Endothelial cell of umbilical vein (primary cell): Measurements from ENCODE around the gene VPREB3. TPM values are rescaled to one million over a fixed set of nuclear protein-coding genes. Genes with fewer than 3 reads are reported as not detected.

Source experiments
- BruUV-seq: library from RNA; stranded (reverse); fragments of 400-500 nt; replicated peaks from 2 replicates; lab custom pipeline; 2021; lab: Mats Ljungman, UMichigan
- CTCF ChIA-PET: fragments of 300-600, 350-600 bp; sonication (Branson Sonifier 250); formaldehyde crosslinking; loops from one replicate; lab custom pipeline; 2021; ENCODE audit warnings: antibody characterized with exemption, inconsistent platforms; lab: Charles Lee
- POLR2A ChIA-PET: fragments of 300-600, 350-600 bp; sonication (Branson Sonifier 250); formaldehyde crosslinking; loops from one replicate; lab custom pipeline; 2021; ENCODE audit warnings: antibody characterized with exemption, inconsistent platforms; lab: Charles Lee
- DNase-seq: peaks from one replicate; pipeline ENCODE4 v3.0.0-alpha.2; 2011; ENCODE audit warnings: low read depth, low spot score
- FAIRE-seq: peaks from 2 replicates; lab custom pipeline; 2011; peaks lifted over from hg19 to GRCh38; lab: Jason Lieb, UNC
- H2AFZ ChIP-seq: 2 replicates; pipeline ENCODE4 v1.6.0; 2012; ENCODE audit warnings: low read depth, low read length, control low read depth, inconsistent platforms
- H3K27ac ChIP-seq: 2 replicates; pipeline ENCODE4 v1.5.1; 2011; ENCODE audit warnings: low read depth, mild to moderate bottlenecking, control low read depth, low read length, moderate library complexity; ENCODE audit not compliant: insufficient read depth
- H3K27me3 ChIP-seq, 2 experiments: 2 replicates each; pipeline versions ENCODE4 v1.6.0 to v1.6.1; 2011; ENCODE audit warnings: low read length in 2 of 2, mixed read lengths in 1 of 2; ENCODE audit not compliant: control insufficient read depth in 2 of 2, insufficient read depth in 2 of 2
- H3K36me3 ChIP-seq, 2 experiments: 2 replicates in 1 of 2; 3 replicates in 1 of 2; pipeline ENCODE4 v1.5.1; 2011; ENCODE audit warnings: low read length in 2 of 2, mild to moderate bottlenecking in 1 of 2, moderate library complexity in 1 of 2; ENCODE audit not compliant: control insufficient read depth in 2 of 2, insufficient read depth in 2 of 2; ENCODE audit errors: extremely low read depth in 1 of 2
- H3K4me1 ChIP-seq: 3 replicates; pipeline ENCODE4 v1.5.1; 2011; ENCODE audit warnings: mild to moderate bottlenecking, low read length; ENCODE audit not compliant: control insufficient read depth, insufficient read depth; ENCODE audit errors: extremely low read depth
- H3K4me2 ChIP-seq: 2 replicates; pipeline ENCODE4 v1.6.1; 2011; ENCODE audit warnings: low read length, control low read depth, mixed read lengths; ENCODE audit not compliant: insufficient read depth
- H3K4me3 ChIP-seq, 3 experiments: fragments of 200-600 bp in 1 of 3; sonication (generic), shearing (Covaris generic) in 1 of 3; replicated peaks in 1 of 3; 2 replicates each; pipeline ENCODE4 v1.5.1; 2011 to 2016; ENCODE audit warnings: control low read depth in 3 of 3, low read length in 3 of 3, mild to moderate bottlenecking in 2 of 3, inconsistent platforms in 1 of 3, low read depth in 1 of 3, moderate library complexity in 1 of 3; ENCODE audit not compliant: insufficient read depth in 1 of 3
- H3K79me2 ChIP-seq: 2 replicates; pipeline ENCODE4 v1.6.0; 2012; ENCODE audit warnings: low read length, inconsistent platforms; ENCODE audit not compliant: control insufficient read depth, insufficient read depth
- H3K9ac ChIP-seq: replicated peaks from 2 replicates; pipeline ENCODE3; 2011; ENCODE audit warnings: low read length, control low read depth; ENCODE audit not compliant: insufficient read depth; ENCODE audit errors: extremely low read depth
- H3K9me1 ChIP-seq: replicated peaks from 3 replicates; pipeline ENCODE4 v1.6.0; 2011; ENCODE audit warnings: mild to moderate bottlenecking, low read length; ENCODE audit not compliant: control insufficient read depth, insufficient read depth; ENCODE audit errors: extremely low read depth
- H3K9me3 ChIP-seq: replicated peaks from 2 replicates; pipeline ENCODE4 v1.5.1; 2012; ENCODE audit warnings: low read length, inconsistent platforms; ENCODE audit not compliant: control insufficient read depth, insufficient read depth
- H4K20me1 ChIP-seq: replicated peaks from 2 replicates; pipeline ENCODE3; 2011; ENCODE audit warnings: mild to moderate bottlenecking, low read length; ENCODE audit not compliant: control insufficient read depth, insufficient read depth; ENCODE audit errors: extremely low read depth
- CTCF ChIP-seq, 2 donors: IDR thresholded peaks; 1 replicate in 1 of 2; 2 replicates in 1 of 2; pipeline ENCODE4 v1.5.1; 2011; ENCODE audit warnings: low read length in 2 of 2, mild to moderate bottlenecking in 2 of 2, moderate library complexity in 2 of 2, control low read depth in 1 of 2, inconsistent platforms in 1 of 2, low read depth in 1 of 2; ENCODE audit not compliant: insufficient read depth in 1 of 2; ENCODE audit errors: extremely low read depth in 1 of 2
- EZH2 ChIP-seq: IDR thresholded peaks from 2 replicates; pipeline ENCODE4 v1.6.1; 2012; ENCODE audit warnings: borderline replicate concordance, low read depth, mild to moderate bottlenecking, moderate library complexity, low read length, inconsistent platforms; ENCODE audit not compliant: severe bottlenecking
- FOS ChIP-seq: IDR thresholded peaks from 2 replicates; pipeline ENCODE4 v1.6.1; 2011; ENCODE audit warnings: mild to moderate bottlenecking, low read length, moderate library complexity, borderline replicate concordance; ENCODE audit not compliant: insufficient read depth
- GATA2 ChIP-seq: IDR thresholded peaks from 2 replicates; pipeline ENCODE4 v1.7.0; 2011; ENCODE audit warnings: low read depth, mild to moderate bottlenecking, moderate library complexity, mixed read lengths, low read length; ENCODE audit not compliant: insufficient read length, insufficient read depth
- JUN ChIP-seq: IDR thresholded peaks from 2 replicates; pipeline ENCODE4 v1.6.1; 2011; ENCODE audit warnings: borderline replicate concordance, low read depth; ENCODE audit not compliant: insufficient read length, insufficient read depth
- MAX ChIP-seq: IDR thresholded peaks from 2 replicates; pipeline ENCODE4 v1.6.1; 2011; ENCODE audit not compliant: insufficient read depth, insufficient read length
- MYC ChIP-seq: IDR thresholded peaks from one replicate; pipeline ENCODE4 v1.6.1; 2011; ENCODE audit warnings: mild to moderate bottlenecking, low read depth, low read length
- POLR2A ChIP-seq: IDR thresholded peaks from 2 replicates; pipeline ENCODE4 v1.6.1; 2012; ENCODE audit warnings: low read depth, mild to moderate bottlenecking, control low read depth, low read length
- POLR2AphosphoS5 ChIP-seq: IDR thresholded peaks from 2 replicates; pipeline ENCODE4 v1.6.1; 2012; ENCODE audit warnings: low read depth, mild to moderate bottlenecking, control low read depth, low read length, moderate library complexity; ENCODE audit not compliant: insufficient read depth
- dilution Hi-C: fragments of 300-500 bp; cut with MboI; formaldehyde crosslinking; loops from one replicate; pipeline ENCODE4 v1.15.0; 2019; ENCODE audit warnings: low sequenced_read_pairs; ENCODE audit not compliant: extremely low pct_ligation_motif_present
- intact Hi-C: fragments of 100-400 bp; cut with micrococcal nuclease; formaldehyde crosslinking; loops from one replicate; pipeline ENCODE4 v1.10.0; 2022
- polyA plus RNA-seq, 4 experiments: library from polyadenylated mRNA; depleted of rRNA in 3 of 4; stranded (reverse) in 3 of 4; unstranded in 1 of 4; fragments of >200 nt; gene quantifications; 2 replicates each; pipeline versions ENCODE4 v1.2.1 to v1.2.3, GENCODE V29; 2011 to 2012; ENCODE audit warnings: missing spikeins in 1 of 4
- total RNA-seq: library from RNA; stranded (reverse); gene quantifications from 2 replicates; pipeline ENCODE4 v1.2.3, GENCODE V29; 2021

VPREB3 gene
- total and polyA plus RNA-seq, 2 donors (not counting 3 experiments of a cell fraction or from before 2014, with no cell fraction given) = not detected

- Histone ChIP-seq H4K20me1 (no peaks in the 10 kb centered on the region), H3K4me2 (no peak overlapping the region), H3K9me1 (no peaks in the 10 kb centered on the region), H3K27me3 (no peaks in the 10 kb centered on the region), H3K9me3 (no peaks in the 10 kb centered on the region), H3K9ac (no peak overlapping the region), H3K36me3 (peaks cover 23 to 29% of the 10 kb centered on the region in 2 experiments), H3K4me1 (no peaks in the 10 kb centered on the region), H2AFZ (no peak overlapping the region), H3K27ac (no peak overlapping the region), H3K4me3 (no peak overlapping the region), H3K79me2 (peaks cover 16% of the 10 kb centered on the region)
- dilution Hi-C loops = no loop called here
- CTCF ChIA-PET = no interaction called here
- intact Hi-C loops = no loop called here
- POLR2A ChIA-PET = no interaction called here
- no peak for TF ChIP-seq EZH2
- TF ChIP-seq MYC = no peak
- TF ChIP-seq CTCF (IDR thresholded peaks at IDR 0.05; ENCODE audit: extremely low read depth in 1 of 2, insufficient read depth in 1 of 2, low read depth in 1 of 2, low read length in 2 of 2) = no peak
- no peak for TF ChIP-seq JUN
- TF ChIP-seq MAX = no peak
- TF ChIP-seq POLR2A = no peak
- no peak for TF ChIP-seq FOS
- TF ChIP-seq POLR2AphosphoS5 = no peak
- TF ChIP-seq GATA2 = no peak
- DNase-seq (no peak), FAIRE-seq (no peak)
- BruUV-seq = no TSS peak
Observed at GRCh38 chr22:23705358-23705757, 48.9 kb downstream of the VPREB3 start.
